Islet precursor cell (in vitro differentiated cells): ENCODE results near the gene AP5S1.

Source experiments
- DNase-seq: peaks from one replicate; pipeline ENCODE4 v3.0.0-alpha.2; 2018

Gene AP5S1

DNA sequence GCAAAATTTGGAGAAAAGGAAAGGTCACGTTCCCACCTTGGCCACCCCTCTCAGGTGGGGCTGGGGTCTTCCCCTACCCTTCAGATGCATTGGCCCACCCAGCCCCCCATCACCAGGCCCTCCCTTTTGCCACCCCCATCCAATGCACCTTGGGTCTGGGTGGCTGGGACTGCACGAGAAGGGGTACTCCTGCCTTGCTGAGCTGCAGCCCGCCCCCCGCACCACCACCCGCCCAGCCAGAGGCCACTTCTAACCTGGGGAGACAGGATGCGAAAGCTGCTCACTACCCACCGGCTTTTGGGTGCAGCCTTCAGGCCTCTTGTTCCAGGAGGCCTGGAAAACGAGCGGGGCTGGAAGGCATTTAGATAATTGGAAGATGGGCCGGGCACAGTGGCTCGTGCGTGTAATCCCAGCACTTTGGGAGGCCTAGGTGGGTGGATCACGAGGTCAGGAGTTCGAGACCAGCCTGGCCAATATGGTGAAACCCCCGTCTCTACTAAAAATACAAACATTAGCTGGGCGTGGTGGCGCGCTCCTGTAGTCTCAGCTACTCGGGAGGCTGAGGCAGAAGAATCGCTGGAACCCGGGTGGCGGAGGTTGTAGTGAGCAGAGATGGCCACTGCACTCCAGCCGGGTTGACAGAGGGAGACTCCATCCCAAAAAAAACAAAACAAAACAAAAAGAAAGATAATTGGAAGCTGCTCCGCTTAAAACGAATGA lies 25.5 kb upstream of the AP5S1 start:
- DNase-seq: no peak

- peak; percentile 96 for DNase-seq
These were observed 24.6 kb upstream of the AP5S1 start, which contains the start of gene CDC25B for GRCh38 chr20:3795511-3796468. TSS of gene CDC25B (plus strand) at chr20:3796310. CDS start at chr20:3796532, 222 bp downstream.

DNA sequence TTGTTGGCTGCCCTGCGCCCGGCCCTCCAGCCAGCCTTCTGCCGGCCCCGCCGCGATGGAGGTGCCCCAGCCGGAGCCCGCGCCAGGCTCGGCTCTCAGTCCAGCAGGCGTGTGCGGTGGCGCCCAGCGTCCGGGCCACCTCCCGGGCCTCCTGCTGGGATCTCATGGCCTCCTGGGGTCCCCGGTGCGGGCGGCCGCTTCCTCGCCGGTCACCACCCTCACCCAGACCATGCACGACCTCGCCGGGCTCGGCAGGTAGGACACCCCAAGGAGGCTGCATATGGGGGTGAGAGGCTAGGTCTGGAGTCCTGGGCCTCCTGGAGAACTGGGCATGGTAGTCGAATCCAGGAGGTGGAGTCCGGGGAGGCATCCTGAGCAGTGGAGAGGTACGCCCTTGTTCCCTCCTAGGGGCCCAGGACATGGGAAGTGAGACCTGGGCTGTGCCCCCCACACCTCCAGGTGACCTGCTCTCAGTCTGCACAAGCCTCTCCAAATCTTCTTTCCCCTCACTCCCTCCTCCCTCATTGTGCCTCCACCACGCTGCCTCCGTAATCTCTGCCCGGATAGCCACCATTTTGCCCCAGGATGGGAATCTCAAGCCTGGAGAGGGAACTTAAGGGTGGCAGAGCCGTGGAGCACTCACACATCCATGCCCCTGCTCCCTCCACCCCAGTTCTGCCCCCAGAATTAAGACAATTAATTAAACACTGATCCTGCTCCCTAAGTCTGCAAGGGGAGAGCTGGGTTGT lies 23.7 kb upstream of the AP5S1 start:
- DNase-seq: no peak

GRCh38 chr20:3797226-3797545 lies 23.2 kb upstream of the AP5S1 start:
- no peak for DNase-seq

DNA sequence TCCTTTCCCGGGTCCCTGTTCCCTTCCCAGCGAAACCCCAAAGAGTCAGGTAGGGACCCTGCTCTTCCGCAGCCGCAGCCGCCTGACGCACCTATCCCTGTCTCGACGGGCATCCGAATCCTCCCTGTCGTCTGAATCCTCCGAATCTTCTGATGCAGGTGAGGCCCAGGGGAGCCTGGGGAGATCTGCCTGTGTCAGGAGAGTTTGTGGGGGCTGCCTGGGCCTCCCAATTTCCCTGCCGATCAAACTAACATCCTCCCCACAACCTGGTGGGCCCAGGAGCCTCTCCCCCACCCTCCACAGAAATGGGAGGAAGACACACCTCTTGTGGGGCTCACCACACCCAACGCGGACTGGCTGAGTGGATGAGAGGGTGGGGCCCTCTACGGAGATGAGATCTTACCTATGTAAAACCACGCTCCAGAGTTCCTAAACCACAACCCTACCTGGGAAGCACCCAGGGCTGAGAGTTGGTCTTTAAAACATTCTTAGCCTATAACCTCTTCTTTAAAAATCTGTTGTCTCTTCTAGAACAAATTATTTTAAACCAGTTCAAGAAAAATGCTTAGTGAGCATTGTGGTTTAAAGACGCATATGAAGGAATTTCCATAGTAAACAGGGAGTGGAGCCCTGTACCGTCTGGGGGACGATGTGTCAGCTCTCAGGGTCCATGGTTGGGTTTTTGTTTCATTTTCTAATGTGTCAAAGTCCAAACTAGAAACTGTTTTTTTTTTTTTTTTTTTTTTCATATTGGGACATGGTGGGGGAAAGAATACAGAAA lies 22.6 kb upstream of the AP5S1 start:
- no peak for DNase-seq

GRCh38 chr20:3798373-3798768 lies 22.0 kb upstream of the AP5S1 start:
- DNase-seq: no peak

- DNase-seq: no peak
These were observed 21.5 kb upstream of the AP5S1 start for GRCh38 chr20:3798908-3799248.

GRCh38 chr20:3800256-3800877 lies 20.0 kb upstream of the AP5S1 start:
- DNase-seq: peak; percentile 64

- DNase-seq: no peak
These were observed 19.5 kb upstream of the AP5S1 start for GRCh38 chr20:3800878-3801260.

DNA sequence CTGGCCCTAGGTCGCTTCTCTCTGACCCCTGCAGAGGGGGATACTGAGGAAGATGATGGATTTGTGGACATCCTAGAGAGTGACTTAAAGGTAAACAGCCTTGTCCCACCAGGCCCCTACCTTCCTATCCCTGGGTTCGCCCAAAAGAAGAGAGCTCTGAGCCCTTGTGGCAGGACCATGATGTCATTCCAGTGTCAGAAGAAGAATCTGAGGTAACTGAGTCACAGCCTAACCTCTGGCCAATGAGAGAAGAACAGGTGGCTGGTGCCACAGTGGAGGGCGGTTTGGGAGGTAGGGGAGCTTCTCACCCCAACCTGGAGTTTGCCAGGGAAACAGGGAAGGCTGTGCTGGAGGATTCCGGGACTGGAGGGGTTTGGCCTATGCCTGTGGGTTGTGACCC lies 19.0 kb upstream of the AP5S1 start:
- no peak for DNase-seq

GRCh38 chr20:3801846-3802245 lies 18.5 kb upstream of the AP5S1 start:
- no peak for DNase-seq

- no peak for DNase-seq
These were observed 17.7 kb upstream of the AP5S1 start for GRCh38 chr20:3802524-3803239.

- DNase-seq: no peak
These were observed 17.1 kb upstream of the AP5S1 start for GRCh38 chr20:3803289-3803688.

GRCh38 chr20:3803854-3804253 lies 16.5 kb upstream of the AP5S1 start:
- no peak for DNase-seq

DNA sequence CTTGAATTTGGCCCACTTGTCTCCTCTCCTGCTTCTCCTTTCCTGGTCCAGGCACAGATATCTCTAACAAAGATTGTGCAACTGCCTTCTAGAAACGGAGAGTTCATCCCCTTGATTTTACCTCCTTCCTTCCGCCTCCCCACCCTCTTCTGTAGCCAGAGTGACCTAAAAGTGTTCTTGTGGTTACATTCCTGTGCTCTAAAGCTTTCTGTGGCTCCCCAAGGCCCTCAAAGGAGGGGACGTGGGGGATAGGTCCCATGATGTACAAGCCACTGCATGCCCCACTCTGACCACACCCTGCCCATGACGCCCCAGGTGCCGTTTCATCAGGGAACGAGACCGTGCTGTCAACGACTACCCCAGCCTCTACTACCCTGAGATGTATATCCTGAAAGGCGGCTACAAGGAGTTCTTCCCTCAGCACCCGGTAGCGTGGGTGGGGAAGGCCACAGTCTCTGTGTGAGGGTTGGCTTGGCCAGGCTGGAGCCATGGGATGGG lies 16.0 kb upstream of the AP5S1 start:
- no peak for DNase-seq

- no peak for DNase-seq
These were observed 15.6 kb upstream of the AP5S1 start for GRCh38 chr20:3804781-3805180.

DNA sequence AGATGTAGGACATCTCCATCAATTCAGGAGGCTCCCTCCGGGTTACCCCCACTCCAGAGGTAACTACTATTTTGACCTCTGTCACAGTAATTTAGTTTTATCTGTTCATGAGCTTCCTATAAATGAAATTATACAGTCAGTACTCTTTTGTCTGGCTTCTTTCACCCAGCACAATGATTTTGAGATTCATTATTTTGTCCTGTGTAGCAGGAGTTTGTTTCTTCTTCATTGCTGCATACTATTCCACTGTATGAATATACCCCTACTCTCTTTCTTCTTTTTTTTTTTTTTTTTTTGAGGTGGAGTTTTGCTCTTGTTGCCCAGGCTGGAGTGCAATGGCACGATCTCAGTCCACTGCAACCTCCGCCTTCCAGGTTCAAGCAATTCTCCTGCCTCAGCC lies 11.8 kb upstream of the AP5S1 start:
- DNase-seq: no peak

- DNase-seq: peak; percentile 89
These were observed 8.7 kb upstream of the AP5S1 start for GRCh38 chr20:3811467-3812258.

DNA sequence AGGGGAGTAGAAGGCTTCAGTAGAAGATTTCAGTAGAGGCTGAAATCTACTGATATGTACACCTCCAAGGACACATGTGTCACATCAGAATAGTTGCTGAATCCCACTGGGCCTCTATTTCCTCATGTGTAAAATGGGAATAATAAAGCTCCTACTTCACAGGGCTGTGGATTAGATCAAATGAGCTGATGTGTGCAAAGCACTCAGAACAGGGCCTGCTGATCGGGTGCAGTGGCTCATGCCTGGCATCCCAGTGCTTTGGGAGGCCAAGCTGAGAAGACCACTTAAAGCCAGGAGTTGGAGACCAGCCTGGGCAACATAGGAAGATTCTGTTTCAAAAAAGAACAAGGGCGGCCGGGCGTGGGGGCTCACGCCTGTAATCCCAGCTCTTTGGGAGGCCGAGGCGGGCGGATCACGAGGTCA lies 8.1 kb upstream of the AP5S1 start:
- DNase-seq: no peak
